Mesangial cell (primary cell): ENCODE measurements around the gene TMEM239. TPM values are rescaled to one million over a fixed set of nuclear protein-coding genes. Genes with fewer than 3 reads are reported as not detected.

ENCODE experiments used
- total RNA-seq: library from RNA; depleted of rRNA; stranded (reverse); fragments of >200 nt; gene quantifications from 2 replicates; pipeline ENCODE4 v1.2.3, GENCODE V29; 2015

TMEM239 gene
- total RNA-seq = not detected in 2 replicates

DNA sequence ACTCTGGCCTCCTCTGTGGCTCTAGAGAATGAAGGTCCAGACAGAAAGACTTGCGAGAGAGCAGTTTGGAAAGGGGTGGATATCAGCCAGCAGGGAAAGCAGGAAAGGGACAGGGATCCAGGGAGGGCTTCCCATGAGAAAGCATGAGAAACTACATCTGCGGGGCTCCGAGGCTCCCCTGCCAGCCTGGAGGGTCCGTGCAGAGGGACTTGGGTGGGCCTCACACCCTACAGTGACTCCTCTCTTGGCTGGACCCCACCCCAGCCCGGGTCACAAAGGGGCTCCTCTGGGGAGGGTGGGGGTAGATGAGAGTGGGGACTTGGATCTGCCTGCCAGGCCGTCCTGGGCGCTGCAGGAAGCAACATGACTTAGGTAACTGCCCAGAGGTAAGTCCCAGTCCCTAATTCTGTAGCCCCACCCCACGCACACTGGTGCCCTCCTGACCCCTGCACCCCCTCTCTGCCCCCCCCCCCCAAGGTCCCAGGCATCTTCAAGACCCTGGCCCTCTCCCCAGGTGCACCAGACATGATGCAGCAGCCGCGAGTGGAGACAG, at the start of gene TMEM239:
TMEM239 (plus strand) TSS at position 335 of the 553 bp plus-strand sequence; CDS start at position 526, 191 bp downstream.

DNA sequence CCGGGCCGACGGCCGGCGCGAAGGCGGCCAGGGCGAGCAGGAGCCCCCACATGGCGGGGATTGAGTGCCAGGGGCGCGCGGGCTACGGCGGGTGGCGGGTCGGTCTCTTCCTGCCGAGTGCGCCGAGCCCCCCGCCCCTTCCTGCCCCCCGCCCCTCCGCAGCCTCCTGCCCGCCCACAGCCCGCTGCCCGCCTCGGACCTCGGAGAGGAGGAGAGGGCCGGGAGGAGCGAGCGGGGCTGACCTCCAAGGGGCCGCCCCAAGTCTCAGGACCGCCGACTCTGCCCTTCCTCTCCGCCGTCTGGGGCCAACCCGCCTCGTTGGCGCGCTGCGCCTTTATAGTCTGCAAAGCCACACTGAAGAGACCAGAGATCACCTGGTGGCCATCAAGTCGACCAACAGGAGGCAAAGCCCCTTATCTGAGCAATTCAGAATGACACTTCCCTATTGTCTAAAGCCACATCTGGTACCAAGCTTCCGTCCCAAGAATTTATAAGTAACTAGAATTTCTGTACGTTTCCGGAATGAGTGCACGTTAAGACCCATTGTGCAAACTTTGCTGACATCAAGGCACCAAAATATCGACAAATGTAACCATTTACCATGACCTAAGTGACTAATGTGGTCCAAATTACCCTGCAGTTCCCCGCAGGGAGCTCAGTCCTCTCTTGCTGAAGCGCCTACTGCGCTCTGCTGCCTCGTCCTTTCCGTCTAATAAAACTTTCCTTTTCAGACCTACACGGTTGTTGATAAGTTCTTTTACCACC, 15.5 kb upstream of the TMEM239 start, which contains the start of gene CPXM1:
CPXM1 (minus strand) TSS at position 107 of the 765 bp plus-strand sequence; CDS start at position 52, 55 bp downstream.

DNA sequence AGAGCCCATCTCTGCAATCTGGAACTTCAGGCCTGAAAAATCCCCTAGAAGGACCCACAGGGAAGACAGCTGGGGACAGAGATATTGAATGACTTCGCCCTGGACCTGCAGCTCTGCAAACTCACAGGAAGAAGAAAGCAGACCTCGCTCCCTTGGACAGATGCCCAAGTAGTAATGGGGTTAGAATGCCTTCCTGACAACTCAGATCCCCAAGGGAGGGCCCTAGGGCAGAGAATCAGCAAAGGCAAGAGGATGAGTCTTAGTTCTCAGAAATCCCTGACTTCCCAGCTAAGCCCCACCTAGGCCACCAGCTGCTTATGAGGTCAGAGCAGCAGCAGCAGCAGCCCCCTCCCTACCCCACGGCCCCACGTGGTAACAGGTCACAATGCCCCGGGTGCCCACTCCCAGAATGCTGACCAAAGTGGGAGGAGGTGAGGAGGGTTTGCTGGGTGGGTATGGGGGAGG, 1.5 kb upstream of the TMEM239 start, which contains the start of gene C20orf141:
C20orf141 (plus strand) TSS at position 401 of the 465 bp plus-strand sequence. CDS start 198 bp downstream, outside the sequence.

DNA sequence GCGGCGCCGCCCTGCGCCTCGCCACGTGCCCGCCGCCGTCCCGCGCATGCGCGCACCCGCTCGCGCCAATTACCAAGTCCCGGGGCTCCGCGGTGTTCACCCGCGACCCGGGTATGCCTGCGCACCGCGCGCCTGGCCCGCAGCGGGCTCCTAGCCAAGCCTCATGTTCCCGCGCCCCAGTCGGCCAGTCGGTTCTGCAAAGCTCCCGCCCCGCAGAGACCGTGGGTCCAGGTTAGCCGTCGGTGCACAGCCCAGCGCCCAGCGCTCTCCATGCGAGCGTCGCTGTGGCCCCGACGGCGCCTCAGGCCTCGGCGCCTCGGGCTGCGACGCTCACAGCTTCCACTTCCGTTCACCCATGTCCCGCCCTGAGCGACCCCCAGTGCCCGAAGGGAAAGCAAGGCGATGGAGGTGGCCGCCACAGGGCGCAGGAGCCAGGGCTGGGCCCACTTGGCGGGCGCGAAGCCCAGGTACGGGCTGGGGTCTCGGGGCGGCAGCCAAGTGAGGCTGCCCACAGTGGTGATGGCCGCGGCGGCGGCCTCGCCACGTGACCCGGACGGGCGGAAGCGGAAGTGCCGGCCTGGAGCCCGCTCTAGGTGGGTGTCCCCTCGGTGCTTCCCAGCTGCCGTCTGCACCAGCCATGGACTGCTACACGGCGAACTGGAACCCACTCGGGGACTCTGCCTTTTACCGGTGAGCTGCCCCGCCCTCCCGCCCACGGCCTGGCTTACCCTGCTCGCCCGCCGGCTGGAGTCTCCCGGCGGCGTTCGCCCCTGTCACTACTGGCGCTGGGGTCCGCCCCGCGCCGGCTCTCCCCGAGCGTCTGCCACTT, 24.2 kb downstream of the TMEM239 start, which contains the start of the genes PCED1A and VPS16:
PCED1A (minus strand) TSS at position 518 of the 829 bp plus-strand sequence. CDS start 743 bp downstream, outside the sequence.
VPS16 (plus strand) TSS at position 608 of the 829 bp plus-strand sequence; CDS start at position 638, 30 bp downstream.

Other genes with a start within 250 kb of the TMEM239 start
- 72.0 and 150 TPM in 2 replicates for gene NOP56, start 163.7 kb upstream of the TMEM239 start, total RNA-seq
- gene IDH3B, start 152.1 kb upstream of the TMEM239 start, total RNA-seq = 96.6 and 108 TPM in 2 replicates
- 0.98 and 7.2 TPM in 2 replicates for gene EBF4, start 123.6 kb upstream of the TMEM239 start, total RNA-seq
- 50.2 and 158 TPM in 2 replicates for gene CPXM1, start 15.7 kb upstream of the TMEM239 start, total RNA-seq
- 0.76 TPM in 1 of 2 replicates, not detected in the other for gene C20orf141, start 1.4 kb upstream of the TMEM239 start, total RNA-seq
- gene PCED1A, start 24.3 kb downstream of the TMEM239 start, total RNA-seq = 20.4 and 59.7 TPM in 2 replicates
- 32.4 and 45.8 TPM in 2 replicates for gene VPS16, start 24.4 kb downstream of the TMEM239 start, total RNA-seq
- gene PTPRA, start 57.1 kb downstream of the TMEM239 start, total RNA-seq = 30.3 and 42.7 TPM in 2 replicates
- gene GNRH2, start 227.3 kb downstream of the TMEM239 start, total RNA-seq = 0.25 TPM in 1 of 2 replicates, not detected in the other
- 66.2 and 86.5 TPM in 2 replicates for gene MRPS26, start 229.7 kb downstream of the TMEM239 start, total RNA-seq